Lower leg skin (tissue), 4 donors: Measurements from ENCODE around the gene NFKBIZ. TPM values are rescaled to one million over a fixed set of nuclear protein-coding genes. Genes with fewer than 3 reads are reported as not detected.

Experiments used
- DNase-seq, 2 donors: peaks; one replicate each; pipeline ENCODE4 v3.0.0-alpha.2; 2019; ENCODE audit warnings: low spot score in 2 of 2
- H3K4me3 ChIP-seq: fragments of 200-600 bp; sonication (generic); 2 replicates; pipeline ENCODE4 v1.5.1; 2017; ENCODE audit warnings: mild to moderate bottlenecking, low read depth; ENCODE audit not compliant: poor library complexity, severe bottlenecking
- POLR2A ChIP-seq, 2 donors: fragments of 450-650 bp; IDR thresholded peaks; one replicate each; pipeline ENCODE4 v1.6.1; 2016 to 2017; ENCODE audit warnings: antibody characterized with exemption in 2 of 2, mild to moderate bottlenecking in 1 of 2, moderate library complexity in 1 of 2
- WGBS, 2 donors: methylation state at CpG; one replicate each; pipeline ENCODE4 v1.1.5; 2018; 5-methylcytosine and 5-hydroxymethylcytosine counted together
- intact Hi-C: fragments of 100-400 bp; cut with DNase I; formaldehyde crosslinking; loops from one replicate; pipeline ENCODE4 v1.15.0; 2023; ENCODE audit warnings: low total_unique reads
- total RNA-seq, 4 donors: library from RNA; depleted of rRNA; stranded (reverse); fragments of >200 nt; gene quantifications; one replicate each; pipeline ENCODE4 v1.1.0, GENCODE V29; 2016
- TF ChIP-seq, protein P1 (sequence below), 3 donors: fragments of 450-650 bp; IDR thresholded peaks; one replicate each; pipeline ENCODE4 v1.5.1; 2016; ENCODE audit warnings: antibody characterized with exemption in 3 of 3, mild to moderate bottlenecking in 3 of 3, moderate library complexity in 2 of 3

NFKBIZ gene
- total RNA-seq, 4 donors from 2014 or later: 155 to 440 (median 310) TPM

DNA sequence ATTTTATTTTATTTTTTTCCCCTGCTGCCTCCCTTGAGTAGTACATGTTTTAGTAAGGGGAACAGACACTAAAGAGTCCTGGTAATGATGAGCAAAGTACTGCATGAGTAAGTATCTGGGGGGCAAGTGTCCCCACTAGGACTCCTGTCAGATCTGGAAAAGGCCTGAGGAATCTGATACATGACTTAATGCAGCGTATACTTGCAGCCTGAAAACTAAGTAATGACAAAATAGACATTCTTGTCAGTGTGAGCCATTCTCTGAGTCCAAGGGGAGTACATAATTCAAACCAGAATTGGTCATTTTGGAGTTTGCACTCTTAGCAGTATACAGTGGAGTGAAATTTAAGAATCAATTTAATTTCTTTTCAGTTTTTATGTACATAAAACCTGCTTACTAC is 42.8 kb upstream of the NFKBIZ start:
- TF ChIP-seq, protein P1, sequence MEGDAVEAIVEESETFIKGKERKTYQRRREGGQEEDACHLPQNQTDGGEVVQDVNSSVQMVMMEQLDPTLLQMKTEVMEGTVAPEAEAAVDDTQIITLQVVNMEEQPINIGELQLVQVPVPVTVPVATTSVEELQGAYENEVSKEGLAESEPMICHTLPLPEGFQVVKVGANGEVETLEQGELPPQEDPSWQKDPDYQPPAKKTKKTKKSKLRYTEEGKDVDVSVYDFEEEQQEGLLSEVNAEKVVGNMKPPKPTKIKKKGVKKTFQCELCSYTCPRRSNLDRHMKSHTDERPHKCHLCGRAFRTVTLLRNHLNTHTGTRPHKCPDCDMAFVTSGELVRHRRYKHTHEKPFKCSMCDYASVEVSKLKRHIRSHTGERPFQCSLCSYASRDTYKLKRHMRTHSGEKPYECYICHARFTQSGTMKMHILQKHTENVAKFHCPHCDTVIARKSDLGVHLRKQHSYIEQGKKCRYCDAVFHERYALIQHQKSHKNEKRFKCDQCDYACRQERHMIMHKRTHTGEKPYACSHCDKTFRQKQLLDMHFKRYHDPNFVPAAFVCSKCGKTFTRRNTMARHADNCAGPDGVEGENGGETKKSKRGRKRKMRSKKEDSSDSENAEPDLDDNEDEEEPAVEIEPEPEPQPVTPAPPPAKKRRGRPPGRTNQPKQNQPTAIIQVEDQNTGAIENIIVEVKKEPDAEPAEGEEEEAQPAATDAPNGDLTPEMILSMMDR (IDR thresholded peaks at IDR 0.05): no peak
- TF ChIP-seq POLR2A (IDR thresholded peaks at IDR 0.05): no peak
- no peak overlapping the region for H3K4me3 ChIP-seq
- WGBS, 2 donors: 76 to 84% methylated on average over 1 of the region's 1 CpG
- intact Hi-C loops: loop anchor here (5.0 kb wide), 1 partner anchor 726 kb away; no protein-coding TSS in a partner anchor
- DNase-seq: no peak

DNA sequence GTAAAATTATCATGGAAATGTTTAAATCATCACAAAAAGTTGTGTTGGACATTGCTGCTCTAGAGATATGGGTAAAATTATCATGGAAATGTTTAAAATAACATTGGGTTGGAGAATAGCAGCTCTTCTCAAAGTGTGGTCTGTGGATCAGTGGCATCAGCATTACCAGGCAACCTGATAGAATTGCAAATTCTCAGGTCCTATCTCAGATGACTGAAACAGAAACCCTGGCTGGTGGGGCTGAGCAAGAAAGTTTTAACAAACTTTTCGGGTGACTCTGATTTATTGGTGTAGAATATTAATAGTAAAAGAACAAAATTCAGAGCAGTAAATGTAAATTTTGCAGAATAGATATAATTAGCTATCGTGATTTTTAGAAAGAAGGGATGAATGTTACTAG is 41.4 kb upstream of the NFKBIZ start:
- DNase-seq: no peak
- TF ChIP-seq, protein P1 (IDR thresholded peaks at IDR 0.05): no peak
- TF ChIP-seq POLR2A (IDR thresholded peaks at IDR 0.05): no peak
- WGBS, 2 donors: 89 to 94% methylated on average over 2 of the region's 2 CpGs
- no peak overlapping the region for H3K4me3 ChIP-seq
- intact Hi-C loops: loop anchor here (5.0 kb wide), 1 partner anchor 724 kb away; no protein-coding TSS in a partner anchor

DNA sequence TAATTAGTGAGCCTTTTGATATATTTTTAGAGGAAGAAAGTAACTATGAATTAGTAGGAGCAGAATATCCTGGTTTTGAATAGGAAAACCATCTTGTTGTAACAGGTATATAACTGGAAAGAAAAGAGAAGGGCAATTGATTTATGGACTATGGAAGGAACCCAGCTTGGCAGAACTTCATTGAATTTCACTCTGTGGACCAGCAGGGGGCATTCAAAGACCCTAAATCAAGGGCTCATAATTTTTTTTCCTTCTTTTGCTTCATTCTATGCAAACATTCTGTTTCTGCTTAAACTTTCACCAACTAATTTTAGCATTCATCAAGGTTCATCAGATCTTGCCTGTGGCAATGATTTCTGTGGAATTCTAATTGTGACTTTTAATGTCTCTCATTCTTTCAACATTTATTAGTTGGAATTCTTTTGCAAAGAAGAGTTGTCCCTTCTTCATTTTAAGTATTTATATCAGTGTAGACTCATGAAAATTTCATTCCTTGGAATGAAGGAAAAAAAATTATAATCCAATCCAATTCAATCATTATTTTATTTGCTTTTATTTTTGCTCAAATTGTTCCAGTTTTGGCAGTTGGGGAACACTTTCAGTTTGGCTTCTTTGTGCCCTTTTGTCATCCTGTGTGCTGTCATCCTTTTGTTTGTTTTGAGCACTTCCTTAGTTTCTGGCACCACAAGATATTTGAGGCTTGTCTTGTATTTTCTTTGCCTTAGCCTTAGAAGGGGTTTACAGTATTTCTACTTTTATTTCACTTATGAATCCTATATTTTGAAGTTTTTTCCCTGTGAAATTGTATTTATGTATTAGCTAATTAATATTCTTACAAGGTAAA is 39.9 kb upstream of the NFKBIZ start:
- intact Hi-C loops: loop anchor here (5.0 kb wide), 2 partner anchors 723 to 1412 kb away; no protein-coding TSS in a partner anchor
- no peak overlapping the region for H3K4me3 ChIP-seq
- no peak for TF ChIP-seq POLR2A (IDR thresholded peaks at IDR 0.05)
- TF ChIP-seq, protein P1 (IDR thresholded peaks at IDR 0.05): no peak
- no peak for DNase-seq

DNA sequence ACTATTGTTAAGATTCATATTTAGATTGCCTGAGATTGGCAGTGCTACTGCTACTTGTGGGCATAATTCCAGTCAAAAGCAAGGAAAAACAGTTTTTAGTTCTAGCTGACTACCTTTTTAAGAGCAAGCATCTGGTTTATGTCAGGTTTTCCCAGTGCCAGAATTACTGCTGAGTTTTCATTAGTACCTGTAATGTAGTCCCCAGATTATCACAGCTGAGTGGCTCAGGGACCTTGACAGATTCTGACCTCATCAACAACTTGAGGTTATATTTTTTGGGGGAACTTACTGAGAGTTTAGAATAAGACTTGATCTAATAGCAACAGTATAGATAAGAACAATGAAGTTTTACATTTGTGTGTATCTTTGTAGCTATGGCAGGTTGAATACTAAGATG is 39.3 kb upstream of the NFKBIZ start:
- no peak overlapping the region for H3K4me3 ChIP-seq
- intact Hi-C loops: loop anchor here (5.0 kb wide), 1 partner anchor 1413 kb away; no protein-coding TSS in a partner anchor
- DNase-seq: no peak
- TF ChIP-seq POLR2A (IDR thresholded peaks at IDR 0.05): no peak
- TF ChIP-seq, protein P1 (IDR thresholded peaks at IDR 0.05): no peak

DNA sequence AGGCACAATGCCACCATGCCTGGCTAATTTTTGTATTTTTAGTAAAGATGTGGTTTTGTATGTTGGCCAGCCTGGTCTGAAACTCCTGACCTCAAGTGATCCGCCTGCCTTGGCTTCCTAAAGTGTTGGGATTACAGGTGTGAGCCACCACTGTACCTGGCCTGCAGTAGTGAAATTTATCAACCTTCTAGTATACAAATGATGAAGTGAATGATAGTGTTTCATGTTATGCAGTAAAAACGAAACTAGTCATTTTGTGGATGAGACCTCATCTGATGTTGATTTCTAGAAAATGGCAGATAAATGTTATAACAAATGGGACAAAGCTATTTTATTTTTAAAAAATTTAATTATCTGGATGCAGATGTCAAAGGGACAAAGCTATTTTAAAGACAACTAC is 37.4 kb upstream of the NFKBIZ start:
- TF ChIP-seq, protein P1 (IDR thresholded peaks at IDR 0.05): no peak
- no peak for TF ChIP-seq POLR2A (IDR thresholded peaks at IDR 0.05)
- intact Hi-C loops: loop anchor here (2.0 to 5.0 kb wide), 2 partner anchors 415 to 1415 kb away; no protein-coding TSS in a partner anchor
- 89 to 95% methylated on average over 2 of the region's 2 CpGs for WGBS, 2 donors
- no peak overlapping the region for H3K4me3 ChIP-seq
- DNase-seq: no peak
